Loucy (cell line): ENCODE measurements around the gene EIF2S3.

Source experiments
- H2AFZ ChIP-seq: fragments of 200-600 bp; sonication (generic); 2 replicates; pipeline ENCODE4 v1.6.0; 2016; ENCODE audit warnings: antibody characterized with exemption, mild to moderate bottlenecking, low read length, moderate library complexity
- H3F3A ChIP-seq: fragments of 200-600 bp; 2 replicates; pipeline ENCODE4 v1.6.0; 2016; ENCODE audit warnings: antibody characterized with exemption, low read depth, mild to moderate bottlenecking
- H3K27me3 ChIP-seq: fragments of 200-600 bp; sonication (generic); 2 replicates; pipeline ENCODE4 v1.6.1; 2014; ENCODE audit warnings: low read length, mild to moderate bottlenecking; ENCODE audit not compliant: insufficient read depth, poor library complexity, severe bottlenecking
- H3K36me3 ChIP-seq: fragments of 200-600 bp; sonication (generic); 2 replicates; pipeline ENCODE4 v1.6.1; 2016; ENCODE audit warnings: low read length; ENCODE audit not compliant: insufficient read depth
- H3K4me1 ChIP-seq: fragments of 200-600 bp; sonication (generic); 2 replicates; pipeline ENCODE4 v1.5.1; 2014; ENCODE audit warnings: low read length, mild to moderate bottlenecking; ENCODE audit not compliant: insufficient read depth, poor library complexity, severe bottlenecking
- H3K4me2 ChIP-seq: fragments of 200-600 bp; sonication (generic); 2 replicates; pipeline ENCODE4 v1.6.0; 2014; ENCODE audit warnings: antibody characterized with exemption, low read length, low read depth, mild to moderate bottlenecking; ENCODE audit not compliant: poor library complexity, severe bottlenecking
- H3K4me3 ChIP-seq: fragments of 200-600 bp; sonication (generic); 2 replicates; pipeline ENCODE4 v1.5.1; 2014; ENCODE audit warnings: low read length, mild to moderate bottlenecking, mixed read lengths; ENCODE audit not compliant: poor library complexity, severe bottlenecking
- H3K79me2 ChIP-seq: fragments of 200-600 bp; sonication (generic); 2 replicates; pipeline ENCODE4 v1.6.1; 2014; ENCODE audit warnings: low read length; ENCODE audit not compliant: insufficient read depth
- H3K9ac ChIP-seq: fragments of 200-600 bp; sonication (generic); 2 replicates; pipeline ENCODE4 v1.6.0; 2014; ENCODE audit warnings: mild to moderate bottlenecking, low read depth, low read length, moderate library complexity; ENCODE audit not compliant: poor library complexity, severe bottlenecking
- H3K9me2 ChIP-seq: fragments of 200-600 bp; sonication (generic); replicated peaks from 2 replicates; pipeline ENCODE4 v1.6.1; 2016; ENCODE audit warnings: low read depth, low read length, mixed read lengths
- H3K9me3 ChIP-seq: fragments of 200-600 bp; sonication (generic); 2 replicates; pipeline ENCODE4 v1.6.1; 2014; ENCODE audit warnings: mild to moderate bottlenecking, antibody characterized with exemption, low read length, low read depth; ENCODE audit not compliant: insufficient read depth
- H4K20me1 ChIP-seq: fragments of 200-600 bp; sonication (generic); 2 replicates; pipeline ENCODE4 v1.6.0; 2014; ENCODE audit warnings: antibody characterized with exemption, low read length, mild to moderate bottlenecking; ENCODE audit not compliant: insufficient read depth, poor library complexity, severe bottlenecking
- CTCF ChIP-seq: fragments of 200-600 bp; sonication (generic); conservative IDR thresholded peaks from 2 replicates; pipeline ENCODE4 v1.5.1; 2014; ENCODE audit warnings: mild to moderate bottlenecking, antibody characterized with exemption, low read length
- EZH2phosphoT487 ChIP-seq: fragments of 200-600 bp; IDR thresholded peaks from 2 replicates; pipeline ENCODE4 v1.6.1; 2018; ENCODE audit warnings: antibody characterized with exemption, mild to moderate bottlenecking, moderate library complexity, borderline replicate concordance

EIF2S3 gene

DNA sequence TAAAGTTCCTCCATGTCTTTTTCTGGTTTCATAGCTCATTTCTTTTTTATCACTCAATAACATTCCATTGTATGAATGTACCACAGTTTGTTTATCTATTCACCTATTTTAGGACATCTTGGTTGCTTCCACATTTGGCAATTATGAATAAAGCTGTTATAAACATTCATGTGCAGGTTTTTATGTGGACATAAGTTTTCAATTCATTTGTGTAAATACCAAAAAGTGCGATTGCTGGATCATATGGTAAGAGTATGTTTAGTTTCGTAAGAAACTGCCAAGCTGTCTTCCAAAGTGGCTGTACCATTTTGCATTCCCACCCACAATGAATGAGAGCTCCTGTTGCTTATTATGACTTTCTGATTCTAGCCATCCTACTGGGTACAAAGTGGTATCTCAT lies 58.4 kb downstream of the EIF2S3 start:
- no peaks in the 10 kb centered on the region for H3K9me2 ChIP-seq
- no peaks in the 10 kb centered on the region for H3K27me3 ChIP-seq
- no peaks in the 10 kb centered on the region for H3K36me3 ChIP-seq
- H3K4me3 ChIP-seq, result no peak overlapping the region
- H2AFZ ChIP-seq, result no peak overlapping the region
- H4K20me1 ChIP-seq, result no peaks in the 10 kb centered on the region
- H3K4me2 ChIP-seq, result no peak overlapping the region
- TF ChIP-seq EZH2phosphoT487 (no peak), CTCF (no peak)
- no peaks in the 10 kb centered on the region for H3F3A ChIP-seq
- no peaks in the 10 kb centered on the region for H3K9me3 ChIP-seq
- H3K79me2 ChIP-seq, result no peaks in the 10 kb centered on the region
- H3K9ac ChIP-seq, result no peak overlapping the region
- no peaks in the 10 kb centered on the region for H3K4me1 ChIP-seq

DNA sequence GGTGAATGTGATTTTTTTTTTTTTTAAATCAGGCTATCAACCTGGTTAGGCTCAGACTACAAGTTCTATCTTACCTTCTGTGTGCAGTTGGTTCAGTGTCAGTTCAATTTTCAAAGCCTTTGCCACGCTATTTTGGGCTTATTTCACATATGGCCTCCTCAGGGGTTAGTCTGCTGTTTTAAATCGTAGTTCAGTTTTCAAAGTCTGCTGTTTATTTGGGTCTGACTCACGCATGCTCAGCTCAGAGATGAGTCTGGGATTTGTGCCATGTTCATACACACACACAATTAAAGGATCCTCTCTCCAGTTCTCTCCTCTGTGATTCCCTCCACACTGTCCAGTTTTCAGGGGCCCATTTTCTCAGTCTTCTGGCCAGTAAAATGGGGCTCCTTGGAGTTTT lies 62.5 kb downstream of the EIF2S3 start:
- Histone ChIP-seq H3K9ac (no peak overlapping the region), H3K4me3 (no peak overlapping the region), H3K36me3 (no peaks in the 10 kb centered on the region), H3K9me3 (no peaks in the 10 kb centered on the region), H4K20me1 (no peaks in the 10 kb centered on the region), H3K4me2 (no peak overlapping the region), H3K27me3 (no peaks in the 10 kb centered on the region), H3K9me2 (no peaks in the 10 kb centered on the region), H3K4me1 (no peaks in the 10 kb centered on the region), H2AFZ (no peak overlapping the region), H3K79me2 (no peaks in the 10 kb centered on the region), H3F3A (no peaks in the 10 kb centered on the region)
- TF ChIP-seq EZH2phosphoT487 (no peak), CTCF (no peak)

DNA sequence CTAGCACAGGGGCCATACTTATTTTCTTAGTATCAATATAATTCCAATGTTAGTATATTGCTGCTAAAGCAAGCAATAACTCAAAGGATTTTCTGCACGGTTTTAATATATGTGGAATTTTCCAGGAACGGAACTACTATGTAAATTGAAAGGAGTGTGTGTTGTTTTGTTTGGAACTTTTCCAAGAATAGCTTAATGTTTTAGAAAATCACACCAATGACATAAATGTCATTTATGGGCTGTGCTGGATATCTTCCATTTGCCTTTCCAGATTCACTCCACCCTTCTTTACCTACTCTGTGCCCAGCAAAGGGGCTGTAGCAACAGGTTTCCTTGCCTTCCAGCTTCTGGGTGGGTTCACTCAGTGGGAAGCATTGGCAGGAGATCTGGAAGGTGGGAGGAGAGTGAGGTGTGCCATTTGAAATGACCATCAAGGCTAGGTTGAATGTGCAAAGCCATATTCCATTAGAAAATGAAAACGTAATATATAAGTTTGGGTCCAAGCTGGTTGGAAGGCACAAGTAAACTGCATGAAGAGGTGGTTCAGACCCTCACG lies 69.6 kb downstream of the EIF2S3 start:
- no peaks in the 10 kb centered on the region for H3K9me3 ChIP-seq
- H3K9me2 ChIP-seq, result no peaks in the 10 kb centered on the region
- no peaks in the 10 kb centered on the region for H3F3A ChIP-seq
- no peaks in the 10 kb centered on the region for H3K27me3 ChIP-seq
- no peaks in the 10 kb centered on the region for H3K36me3 ChIP-seq
- H4K20me1 ChIP-seq, result no peaks in the 10 kb centered on the region
- no peaks in the 10 kb centered on the region for H3K4me1 ChIP-seq
- no peak for TF ChIP-seq CTCF
- H3K4me2 ChIP-seq, result no peak overlapping the region
- no peak overlapping the region for H3K9ac ChIP-seq
- no peaks in the 10 kb centered on the region for H3K79me2 ChIP-seq
- no peak overlapping the region for H3K4me3 ChIP-seq
- no peak overlapping the region for H2AFZ ChIP-seq
